Measurements from ENCODE around the gene TBC1D21. TPM values are rescaled to one million over a fixed set of nuclear protein-coding genes. Genes with fewer than 3 reads are reported as not detected.

The TBC1D21 gene
- total and polyA plus RNA-seq, 10 of the 15 experiments (the other 5 are each of a cell fraction or from before 2014, with no cell fraction given), result not detected

GRCh38 chr15:73865379-73865778 lies 8.0 kb upstream of the TBC1D21 start (continued):
- TF ChIP-seq NFYB (IDR thresholded peaks at IDR 0.05; ENCODE audit: insufficient read depth, low read depth, low read length) (no peak), BCL11A (IDR thresholded peaks at IDR 0.05; ENCODE audit: low read depth, low read length) (no peak)

- BruUV-seq (replicated peaks), result no TSS peak
- Histone ChIP-seq H2AFZ (ENCODE audit: control insufficient read depth, low read depth, low read length) (no peak overlapping the region), H3K4me1 (ENCODE audit: control insufficient read depth, insufficient read depth, low read length) (no peaks in the 10 kb centered on the region), H3K4me3 (no peak overlapping the region), H3K27me3 (replicated peaks in 1 of 2; ENCODE audit: control insufficient read depth in 2 of 2, insufficient read depth in 2 of 2, low read length in 1 of 2) (peaks cover 0 to 3% of the 10 kb centered on the region in 2 experiments; a peak in 2 of 4 replicates), H3K9ac (ENCODE audit: control insufficient read depth, insufficient read depth, low read length) (no peak overlapping the region), H3K27ac (ENCODE audit: control insufficient read depth, insufficient read depth) (no peak overlapping the region), H4K20me1 (ENCODE audit: control insufficient read depth, insufficient read depth) (no peaks in the 10 kb centered on the region), H3K36me3 (ENCODE audit: control insufficient read depth in 2 of 2, insufficient read depth in 2 of 2, low read length in 1 of 2) (no peaks in the 10 kb centered on the region), H3K9me3 (replicated peaks; ENCODE audit: control insufficient read depth, insufficient read depth, low read length) (no peaks in the 10 kb centered on the region), H3K4me2 (ENCODE audit: control insufficient read depth, insufficient read depth) (no peak overlapping the region), H3K79me2 (ENCODE audit: control insufficient read depth, insufficient read depth, low read length) (no peaks in the 10 kb centered on the region)
- 6% methylated on average over 6 of the region's 6 CpGs for WGBS (ENCODE audit: insufficient coverage, insufficient replicate concordance, low lambda C conversion rate, missing lambda C conversion rate)
- CTCF ChIA-PET, result interaction anchor here (0.7 to 1.5 kb wide), 4 partner anchors 8 to 47 kb away, joined by 3 to 7 read pairs (median 3); partner anchors contain the start of gene TBC1D21
- POLR2A ChIA-PET, result interaction anchor here (1.2 kb wide), 1 partner anchor 29 kb away, joined by 4 read pairs; no protein-coding TSS in a partner anchor
- FAIRE-seq, result no peak
- no peak for DNase-seq (ENCODE audit: low read depth, low spot score)
- TF ChIP-seq BHLHE40 (IDR thresholded peaks at IDR 0.05; ENCODE audit: borderline replicate concordance in 1 of 2, low read depth in 2 of 2, low read length in 1 of 2) (peak; percentile 20 to 64; a peak in 2 of 4 replicates), SREBF2 (IDR thresholded peaks at IDR 0.05; ENCODE audit: low read length) (no peak), RAD51 (IDR thresholded peaks at IDR 0.05) (peak; percentile 46; the same call in 1 of the 2 replicates)
- in situ Hi-C loops (cut with MboI) (no loop called here), intact Hi-C loops (cut with micrococcal nuclease; ENCODE audit: unreplicated experiment) (no loop called here)
- ATAC-seq, result peak; percentile 54
- SMC1A ChIA-PET (ENCODE audit: uncharacterized antibody, unreplicated experiment), result interaction anchor here (2.6 kb wide), 1 partner anchor 8 kb away, joined by 8 read pairs; no protein-coding TSS in a partner anchor
- RAD21 ChIA-PET (ENCODE audit: unreplicated experiment), result interaction anchor here (1.8 kb wide), 1 partner anchor 8 kb away, joined by 5 read pairs; the partner anchor contains the start of gene TBC1D21
Measured at GRCh38 chr15:73865904-73866303, 7.5 kb upstream of the TBC1D21 start.

GRCh38 chr15:73866481-73866880 lies 6.9 kb upstream of the TBC1D21 start:
- Histone ChIP-seq H3K9ac (ENCODE audit: control insufficient read depth, insufficient read depth, low read length) (no peak overlapping the region), H3K9me3 (replicated peaks; ENCODE audit: control insufficient read depth, insufficient read depth, low read length) (no peaks in the 10 kb centered on the region), H3K36me3 (ENCODE audit: control insufficient read depth in 2 of 2, insufficient read depth in 2 of 2, low read length in 1 of 2) (no peaks in the 10 kb centered on the region), H2AFZ (ENCODE audit: control insufficient read depth, low read depth, low read length) (no peak overlapping the region), H3K79me2 (ENCODE audit: control insufficient read depth, insufficient read depth, low read length) (no peaks in the 10 kb centered on the region), H4K20me1 (ENCODE audit: control insufficient read depth, insufficient read depth) (no peaks in the 10 kb centered on the region), H3K4me2 (ENCODE audit: control insufficient read depth, insufficient read depth) (no peak overlapping the region), H3K4me1 (ENCODE audit: control insufficient read depth, insufficient read depth, low read length) (no peaks in the 10 kb centered on the region), H3K27ac (ENCODE audit: control insufficient read depth, insufficient read depth) (no peak overlapping the region), H3K4me3 (no peak overlapping the region), H3K27me3 (replicated peaks in 1 of 2; ENCODE audit: control insufficient read depth in 2 of 2, insufficient read depth in 2 of 2, low read length in 1 of 2) (peaks cover 0 to 3% of the 10 kb centered on the region in 2 experiments; a peak in 2 of 4 replicates)
- ChIA-PET CTCF (interaction anchor here (0.7 kb wide), 1 partner anchor 41 kb away, joined by 3 read pairs; no protein-coding TSS in a partner anchor), RAD21 (ENCODE audit: unreplicated experiment) (no interaction called here), POLR2A (no interaction called here), SMC1A (ENCODE audit: uncharacterized antibody, unreplicated experiment) (interaction anchor here (2.6 kb wide), 1 partner anchor 8 kb away, joined by 8 read pairs; no protein-coding TSS in a partner anchor)
- intact Hi-C loops (cut with micrococcal nuclease; ENCODE audit: unreplicated experiment), result no loop called here
- no peak for DNase-seq (ENCODE audit: low read depth, low spot score)
- in situ Hi-C loops (cut with MboI), result no loop called here
- WGBS (ENCODE audit: insufficient coverage, insufficient replicate concordance, low lambda C conversion rate, missing lambda C conversion rate), result 0% methylated on average over 2 of the region's 2 CpGs
- no peak for ATAC-seq
- FAIRE-seq, result no peak
- no peak for TF ChIP-seq FOXM1 (IDR thresholded peaks at IDR 0.05; ENCODE audit: low read depth, low read length)
- TF ChIP-seq RBBP5 (conservative IDR thresholded peaks at IDR 0.05), result no peak
- TF ChIP-seq JUND (IDR thresholded peaks at IDR 0.05; ENCODE audit: low read depth, low read length), result no peak
- no peak for TF ChIP-seq CHD1 (IDR thresholded peaks at IDR 0.05; ENCODE audit: low read depth, low read length)
- no peak for TF ChIP-seq ETV6 (conservative IDR thresholded peaks at IDR 0.05 in 1 of 2, IDR thresholded peaks at IDR 0.05 in 1 of 2; ENCODE audit: borderline replicate concordance in 1 of 2, low read depth in 1 of 2)
- TF ChIP-seq ZNF24 (IDR thresholded peaks at IDR 0.05), result no peak
- no peak for TF ChIP-seq STAT1 (conservative IDR thresholded peaks at IDR 0.05)
- BruUV-seq (replicated peaks), result no TSS peak
